Measurements from ENCODE around the gene PCDH8.

Gene PCDH8

DNA sequence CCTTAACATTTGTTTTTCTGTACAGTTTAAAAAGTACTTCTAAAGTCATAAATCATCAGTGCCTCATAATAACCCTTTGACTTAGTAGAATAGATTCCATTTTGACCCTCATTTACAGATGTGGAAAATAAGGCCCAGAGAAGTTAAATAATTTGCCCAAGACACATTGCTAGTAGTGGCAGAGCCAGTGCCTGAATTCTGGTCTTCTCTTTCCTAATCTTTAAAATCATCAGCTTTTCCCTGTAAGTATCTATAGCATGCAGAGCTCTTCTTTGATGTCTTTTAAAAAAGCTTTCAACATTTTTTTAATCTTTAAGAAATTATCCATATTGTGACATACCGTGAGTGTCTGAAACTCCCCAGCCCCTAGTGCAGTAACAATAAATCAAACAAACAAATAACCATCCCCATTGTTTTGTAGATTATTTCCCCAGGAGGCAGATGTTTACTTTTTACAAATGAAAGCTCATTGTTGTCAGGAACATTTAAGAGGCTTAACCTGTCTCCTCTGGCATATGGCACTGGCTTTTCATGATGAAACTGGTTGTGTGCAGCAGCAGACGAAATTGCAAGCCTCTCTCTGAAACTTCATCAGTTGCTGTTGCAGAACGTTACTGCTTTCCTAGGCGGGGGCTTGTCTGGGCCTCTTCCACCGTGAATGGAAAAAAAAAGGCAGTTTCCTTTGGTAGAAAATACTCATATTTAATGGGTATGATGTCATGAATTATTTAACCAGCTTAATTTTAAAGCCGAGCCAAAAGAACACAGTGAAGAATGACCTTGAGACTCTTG, 31.7 kb upstream of the PCDH8 start:
- no peak overlapping the region for H3K27ac ChIP-seq (ENCODE audit: low read depth, low read length)
- H3K36me3 ChIP-seq (ENCODE audit: control insufficient read depth in 1 of 2, insufficient read depth in 2 of 2, low read length in 2 of 2), result no peaks in the 10 kb centered on the region
- no peaks in the 10 kb centered on the region for H3K4me1 ChIP-seq (ENCODE audit: control insufficient read depth in 1 of 2, insufficient read depth in 2 of 2, low read length in 2 of 2)
- peaks cover 0 to 6% of the 10 kb centered on the region in 2 donors for H3K27me3 ChIP-seq (ENCODE audit: control insufficient read depth in 1 of 2, insufficient read depth in 2 of 2, low read length in 2 of 2)
- peaks cover 3 to 7% of the 10 kb centered on the region in 2 donors for H3K9me3 ChIP-seq (ENCODE audit: control insufficient read depth in 1 of 2, low read length in 2 of 2)
- no peak overlapping the region for H3K4me3 ChIP-seq (ENCODE audit: low read depth in 1 of 2, low read length in 2 of 2)
- H3K9ac ChIP-seq (ENCODE audit: low read depth in 1 of 2, low read length in 2 of 2), result no peak overlapping the region

GRCh38 chr13:52878831-52879230, 30.4 kb upstream of the PCDH8 start:
- Histone ChIP-seq H3K9ac (ENCODE audit: low read depth in 1 of 2, low read length in 2 of 2) (no peak overlapping the region), H3K9me3 (ENCODE audit: control insufficient read depth in 1 of 2, low read length in 2 of 2) (peaks cover 9% of the 10 kb centered on the region in 2 donors), H3K27ac (ENCODE audit: low read depth, low read length) (no peak overlapping the region), H3K4me3 (ENCODE audit: low read depth in 1 of 2, low read length in 2 of 2) (no peak overlapping the region), H3K27me3 (ENCODE audit: control insufficient read depth in 1 of 2, insufficient read depth in 2 of 2, low read length in 2 of 2) (peaks cover 0 to 4% of the 10 kb centered on the region in 2 donors), H3K36me3 (ENCODE audit: control insufficient read depth in 1 of 2, insufficient read depth in 2 of 2, low read length in 2 of 2) (no peaks in the 10 kb centered on the region), H3K4me1 (ENCODE audit: control insufficient read depth in 1 of 2, insufficient read depth in 2 of 2, low read length in 2 of 2) (no peaks in the 10 kb centered on the region)

GRCh38 chr13:52870143-52870542, 21.7 kb upstream of the PCDH8 start:
- Histone ChIP-seq H3K27me3 (ENCODE audit: control insufficient read depth in 1 of 2, insufficient read depth in 2 of 2, low read length in 2 of 2) (no peaks in the 10 kb centered on the region), H3K9ac (ENCODE audit: low read depth in 1 of 2, low read length in 2 of 2) (no peak overlapping the region), H3K9me3 (ENCODE audit: control insufficient read depth in 1 of 2, low read length in 2 of 2) (peaks cover 2 to 6% of the 10 kb centered on the region in 2 donors), H3K4me3 (ENCODE audit: low read depth in 1 of 2, low read length in 2 of 2) (no peak overlapping the region), H3K27ac (ENCODE audit: low read depth, low read length) (no peak overlapping the region), H3K4me1 (ENCODE audit: control insufficient read depth in 1 of 2, insufficient read depth in 2 of 2, low read length in 2 of 2) (no peaks in the 10 kb centered on the region), H3K36me3 (ENCODE audit: control insufficient read depth in 1 of 2, insufficient read depth in 2 of 2, low read length in 2 of 2) (no peaks in the 10 kb centered on the region)

GRCh38 chr13:52869621-52870020, 21.2 kb upstream of the PCDH8 start:
- Histone ChIP-seq H3K36me3 (ENCODE audit: control insufficient read depth in 1 of 2, insufficient read depth in 2 of 2, low read length in 2 of 2) (no peaks in the 10 kb centered on the region), H3K9ac (ENCODE audit: low read depth in 1 of 2, low read length in 2 of 2) (no peak overlapping the region), H3K4me1 (ENCODE audit: control insufficient read depth in 1 of 2, insufficient read depth in 2 of 2, low read length in 2 of 2) (no peaks in the 10 kb centered on the region), H3K27me3 (ENCODE audit: control insufficient read depth in 1 of 2, insufficient read depth in 2 of 2, low read length in 2 of 2) (no peaks in the 10 kb centered on the region), H3K9me3 (ENCODE audit: control insufficient read depth in 1 of 2, low read length in 2 of 2) (peaks cover 0 to 4% of the 10 kb centered on the region in 2 donors), H3K27ac (ENCODE audit: low read depth, low read length) (no peak overlapping the region), H3K4me3 (ENCODE audit: low read depth in 1 of 2, low read length in 2 of 2) (no peak overlapping the region)

GRCh38 chr13:52869050-52869449, 20.6 kb upstream of the PCDH8 start:
- H3K4me3 ChIP-seq (ENCODE audit: low read depth in 1 of 2, low read length in 2 of 2), result no peak overlapping the region
- no peaks in the 10 kb centered on the region for H3K4me1 ChIP-seq (ENCODE audit: control insufficient read depth in 1 of 2, insufficient read depth in 2 of 2, low read length in 2 of 2)
- H3K9ac ChIP-seq (ENCODE audit: low read depth in 1 of 2, low read length in 2 of 2), result no peak overlapping the region
- no peaks in the 10 kb centered on the region for H3K27me3 ChIP-seq (ENCODE audit: control insufficient read depth in 1 of 2, insufficient read depth in 2 of 2, low read length in 2 of 2)
- no peak overlapping the region for H3K27ac ChIP-seq (ENCODE audit: low read depth, low read length)
- H3K9me3 ChIP-seq (ENCODE audit: control insufficient read depth in 1 of 2, low read length in 2 of 2), result no peaks in the 10 kb centered on the region
- no peaks in the 10 kb centered on the region for H3K36me3 ChIP-seq (ENCODE audit: control insufficient read depth in 1 of 2, insufficient read depth in 2 of 2, low read length in 2 of 2)

- Histone ChIP-seq H3K4me3 (ENCODE audit: low read depth in 1 of 2, low read length in 2 of 2) (no peak overlapping the region), H3K27me3 (ENCODE audit: control insufficient read depth in 1 of 2, insufficient read depth in 2 of 2, low read length in 2 of 2) (no peaks in the 10 kb centered on the region), H3K9ac (ENCODE audit: low read depth in 1 of 2, low read length in 2 of 2) (no peak overlapping the region), H3K27ac (ENCODE audit: low read depth, low read length) (no peak overlapping the region), H3K36me3 (ENCODE audit: control insufficient read depth in 1 of 2, insufficient read depth in 2 of 2, low read length in 2 of 2) (no peaks in the 10 kb centered on the region), H3K9me3 (ENCODE audit: control insufficient read depth in 1 of 2, low read length in 2 of 2) (no peaks in the 10 kb centered on the region), H3K4me1 (ENCODE audit: control insufficient read depth in 1 of 2, insufficient read depth in 2 of 2, low read length in 2 of 2) (no peaks in the 10 kb centered on the region)
These were observed 19.8 kb upstream of the PCDH8 start for GRCh38 chr13:52868190-52868589.

DNA sequence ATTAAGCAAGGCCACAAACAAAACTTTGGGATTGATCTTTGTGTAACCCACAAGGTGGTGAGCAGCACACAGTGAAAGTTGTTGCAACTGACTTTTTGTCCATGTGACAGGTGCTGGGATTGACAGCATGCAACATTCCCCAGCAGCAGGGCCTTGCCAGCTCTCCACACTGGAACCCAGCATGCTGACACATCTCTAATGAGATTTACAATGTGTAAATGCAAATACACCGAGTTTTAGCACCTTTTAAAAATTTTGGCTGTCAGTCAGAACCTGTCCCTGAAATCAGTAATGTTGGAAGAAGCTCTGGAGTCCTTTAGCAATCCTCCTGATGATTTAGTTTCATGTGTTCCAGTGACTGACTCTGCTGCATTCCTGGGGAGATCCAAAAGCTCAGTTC, 16.5 kb upstream of the PCDH8 start:
- H3K27ac ChIP-seq (ENCODE audit: low read depth, low read length), result no peak overlapping the region
- no peaks in the 10 kb centered on the region for H3K9me3 ChIP-seq (ENCODE audit: control insufficient read depth in 1 of 2, low read length in 2 of 2)
- no peak overlapping the region for H3K9ac ChIP-seq (ENCODE audit: low read depth in 1 of 2, low read length in 2 of 2)
- H3K36me3 ChIP-seq (ENCODE audit: control insufficient read depth in 1 of 2, insufficient read depth in 2 of 2, low read length in 2 of 2), result no peaks in the 10 kb centered on the region
- no peak overlapping the region for H3K4me3 ChIP-seq (ENCODE audit: low read depth in 1 of 2, low read length in 2 of 2)
- no peaks in the 10 kb centered on the region for H3K27me3 ChIP-seq (ENCODE audit: control insufficient read depth in 1 of 2, insufficient read depth in 2 of 2, low read length in 2 of 2)
- H3K4me1 ChIP-seq (ENCODE audit: control insufficient read depth in 1 of 2, insufficient read depth in 2 of 2, low read length in 2 of 2), result no peaks in the 10 kb centered on the region

DNA sequence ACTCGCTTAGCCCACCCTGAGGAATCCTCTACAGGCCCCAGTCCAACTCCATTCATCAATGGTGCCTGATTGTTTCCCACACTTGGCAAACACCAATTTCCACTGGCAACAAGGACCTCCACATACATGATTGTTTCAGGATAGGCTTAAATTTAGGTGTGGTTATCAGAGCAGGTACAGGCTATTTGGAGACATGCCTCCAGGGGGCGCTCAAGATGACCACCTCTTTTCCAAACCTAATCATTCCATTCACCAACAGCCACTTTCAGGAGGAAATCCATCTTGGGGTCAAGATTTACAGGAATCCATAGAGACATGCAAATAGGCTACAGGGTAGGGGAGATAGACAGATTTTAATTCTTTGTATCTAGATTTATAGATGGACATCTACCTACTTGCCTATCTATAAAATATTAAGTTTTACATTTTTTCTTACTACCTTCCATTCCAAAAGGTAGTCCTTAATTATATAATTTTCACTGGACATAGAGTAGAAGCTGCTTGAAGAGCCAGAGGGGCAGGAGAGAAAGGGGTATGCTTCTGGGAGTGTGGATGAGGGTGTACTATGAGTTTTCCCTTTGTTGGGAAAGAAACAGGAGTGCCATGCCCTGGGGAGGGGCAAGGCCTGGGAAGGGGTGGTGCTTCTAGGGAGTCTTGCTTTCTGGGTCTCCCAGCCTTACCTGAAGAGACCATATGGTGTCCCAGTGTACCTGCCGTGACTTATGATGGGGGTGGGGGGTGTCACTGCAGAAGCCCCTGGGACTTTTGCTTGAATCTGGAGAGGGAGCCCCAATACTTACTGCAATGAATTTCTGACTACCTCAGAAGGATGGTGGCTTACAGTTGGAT, 14.1 kb upstream of the PCDH8 start:
- Histone ChIP-seq H3K36me3 (ENCODE audit: control insufficient read depth in 1 of 2, insufficient read depth in 2 of 2, low read length in 2 of 2) (no peaks in the 10 kb centered on the region), H3K9me3 (ENCODE audit: control insufficient read depth in 1 of 2, low read length in 2 of 2) (no peaks in the 10 kb centered on the region), H3K27me3 (ENCODE audit: control insufficient read depth in 1 of 2, insufficient read depth in 2 of 2, low read length in 2 of 2) (no peaks in the 10 kb centered on the region), H3K9ac (ENCODE audit: low read depth in 1 of 2, low read length in 2 of 2) (no peak overlapping the region), H3K4me1 (ENCODE audit: control insufficient read depth in 1 of 2, insufficient read depth in 2 of 2, low read length in 2 of 2) (no peaks in the 10 kb centered on the region), H3K4me3 (ENCODE audit: low read depth in 1 of 2, low read length in 2 of 2) (no peak overlapping the region), H3K27ac (ENCODE audit: low read depth, low read length) (no peak overlapping the region)

- Histone ChIP-seq H3K9ac (ENCODE audit: low read depth in 1 of 2, low read length in 2 of 2) (no peak overlapping the region), H3K4me3 (ENCODE audit: low read depth in 1 of 2, low read length in 2 of 2) (no peak overlapping the region), H3K4me1 (ENCODE audit: control insufficient read depth in 1 of 2, insufficient read depth in 2 of 2, low read length in 2 of 2) (peaks cover 5 to 17% of the 10 kb centered on the region in 2 donors)
These were observed 4.0 kb upstream of the PCDH8 start for GRCh38 chr13:52852444-52852843.

More at GRCh38 chr13:52852444-52852843, 4.0 kb upstream of the PCDH8 start:
- Histone ChIP-seq H3K9me3 (ENCODE audit: control insufficient read depth in 1 of 2, low read length in 2 of 2) (no peaks in the 10 kb centered on the region), H3K36me3 (ENCODE audit: control insufficient read depth in 1 of 2, insufficient read depth in 2 of 2, low read length in 2 of 2) (no peaks in the 10 kb centered on the region), H3K27ac (ENCODE audit: low read depth, low read length) (no peak overlapping the region), H3K27me3 (ENCODE audit: control insufficient read depth in 1 of 2, insufficient read depth in 2 of 2, low read length in 2 of 2) (peaks cover 29 to 37% of the 10 kb centered on the region in 2 donors)

All from duodenal mucosa (tissue), 2 donors.